ENCODE results near the gene RNF4.

Gene RNF4

DNA sequence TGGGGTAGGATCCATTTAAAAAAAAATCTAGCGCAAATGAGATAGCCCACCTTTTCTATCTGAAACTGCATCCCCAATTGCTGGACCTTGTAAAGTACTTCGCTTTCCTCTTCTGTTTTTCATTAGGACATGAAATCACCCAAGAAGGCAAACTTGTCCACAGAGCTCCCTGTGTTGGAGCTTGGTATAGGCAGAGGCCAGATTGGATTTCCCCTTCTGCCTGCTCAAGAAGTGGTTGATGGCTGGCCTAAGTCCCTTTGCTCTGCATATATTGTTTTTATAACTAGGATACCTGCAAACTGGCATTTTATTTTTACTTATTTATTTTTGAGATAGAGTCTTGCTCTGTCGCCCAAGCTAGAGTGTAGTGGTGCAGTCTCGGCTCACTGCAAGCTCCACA is 28.4 kb downstream of the RNF4 start:
- no peaks in the 10 kb centered on the region for H3K4me1 Mint-ChIP-seq
- DNase-seq, result no peak
- no peaks in the 10 kb centered on the region for H3K27me3 Mint-ChIP-seq (ENCODE audit: low read depth, poor library complexity)
- H3K27ac Mint-ChIP-seq, result peak overlapping the region; percentile 69
- TF ChIP-seq, protein P1, sequence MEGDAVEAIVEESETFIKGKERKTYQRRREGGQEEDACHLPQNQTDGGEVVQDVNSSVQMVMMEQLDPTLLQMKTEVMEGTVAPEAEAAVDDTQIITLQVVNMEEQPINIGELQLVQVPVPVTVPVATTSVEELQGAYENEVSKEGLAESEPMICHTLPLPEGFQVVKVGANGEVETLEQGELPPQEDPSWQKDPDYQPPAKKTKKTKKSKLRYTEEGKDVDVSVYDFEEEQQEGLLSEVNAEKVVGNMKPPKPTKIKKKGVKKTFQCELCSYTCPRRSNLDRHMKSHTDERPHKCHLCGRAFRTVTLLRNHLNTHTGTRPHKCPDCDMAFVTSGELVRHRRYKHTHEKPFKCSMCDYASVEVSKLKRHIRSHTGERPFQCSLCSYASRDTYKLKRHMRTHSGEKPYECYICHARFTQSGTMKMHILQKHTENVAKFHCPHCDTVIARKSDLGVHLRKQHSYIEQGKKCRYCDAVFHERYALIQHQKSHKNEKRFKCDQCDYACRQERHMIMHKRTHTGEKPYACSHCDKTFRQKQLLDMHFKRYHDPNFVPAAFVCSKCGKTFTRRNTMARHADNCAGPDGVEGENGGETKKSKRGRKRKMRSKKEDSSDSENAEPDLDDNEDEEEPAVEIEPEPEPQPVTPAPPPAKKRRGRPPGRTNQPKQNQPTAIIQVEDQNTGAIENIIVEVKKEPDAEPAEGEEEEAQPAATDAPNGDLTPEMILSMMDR (IDR thresholded peaks at IDR 0.05), result no peak
- H3K36me3 Mint-ChIP-seq (ENCODE audit: low read depth), result peaks cover 84% of the 10 kb centered on the region
- H3K9me3 Mint-ChIP-seq, result no peaks in the 10 kb centered on the region
- H3K4me3 Mint-ChIP-seq, result no peak overlapping the region

DNA sequence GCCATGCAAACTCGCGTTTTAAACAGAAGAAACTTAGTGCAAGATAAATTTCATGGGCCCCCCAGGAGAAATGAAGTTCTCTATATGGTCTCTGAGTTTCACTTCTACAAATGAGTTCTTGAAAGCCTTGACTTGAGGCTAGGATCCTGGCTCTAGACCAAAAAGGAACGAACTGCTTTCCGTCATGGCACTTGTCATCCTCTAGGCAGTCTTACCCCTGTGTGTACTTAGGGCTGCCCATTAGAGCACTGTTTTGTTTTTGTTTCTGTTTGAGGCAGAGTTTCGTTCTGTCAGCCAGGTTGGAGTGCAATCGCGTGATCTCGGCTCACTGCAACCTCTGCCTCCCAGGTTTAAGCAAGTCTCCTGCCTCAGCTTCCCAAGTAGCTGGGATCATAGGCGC is 29.0 kb downstream of the RNF4 start:
- TF ChIP-seq, protein P1 (IDR thresholded peaks at IDR 0.05), result no peak
- H3K27ac Mint-ChIP-seq, result peak overlapping the region; percentile 54
- H3K9me3 Mint-ChIP-seq, result no peaks in the 10 kb centered on the region
- peaks cover 78% of the 10 kb centered on the region for H3K36me3 Mint-ChIP-seq (ENCODE audit: low read depth)
- H3K27me3 Mint-ChIP-seq (ENCODE audit: low read depth, poor library complexity), result no peaks in the 10 kb centered on the region
- H3K4me3 Mint-ChIP-seq, result no peak overlapping the region
- no peaks in the 10 kb centered on the region for H3K4me1 Mint-ChIP-seq
- no peak for DNase-seq

DNA sequence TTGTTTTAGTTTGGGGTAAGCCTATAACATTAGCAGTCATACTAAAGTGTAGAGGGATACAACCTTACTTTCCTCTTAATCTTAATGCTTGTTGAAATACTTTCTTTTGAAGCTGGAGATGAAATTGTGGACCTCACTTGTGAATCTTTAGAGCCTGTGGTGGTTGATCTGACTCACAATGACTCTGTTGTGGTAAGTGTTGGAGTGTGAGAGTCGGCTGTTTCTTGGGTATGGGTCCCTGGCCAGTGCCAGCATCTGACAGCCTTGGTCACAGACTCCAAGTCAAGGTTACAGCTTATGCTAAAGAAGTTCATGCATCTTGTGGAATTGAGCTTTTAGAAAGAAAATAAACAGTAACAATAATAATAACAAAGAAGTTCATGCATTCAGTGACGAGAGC is 31.6 kb downstream of the RNF4 start:
- H3K9me3 Mint-ChIP-seq, result no peaks in the 10 kb centered on the region
- DNase-seq, result no peak
- H3K36me3 Mint-ChIP-seq (ENCODE audit: low read depth), result peaks cover 71% of the 10 kb centered on the region
- H3K4me1 Mint-ChIP-seq, result no peaks in the 10 kb centered on the region
- no peaks in the 10 kb centered on the region for H3K27me3 Mint-ChIP-seq (ENCODE audit: low read depth, poor library complexity)
- H3K4me3 Mint-ChIP-seq, result no peak overlapping the region
- H3K27ac Mint-ChIP-seq, result no peak overlapping the region
- TF ChIP-seq, protein P1 (IDR thresholded peaks at IDR 0.05), result no peak

DNA sequence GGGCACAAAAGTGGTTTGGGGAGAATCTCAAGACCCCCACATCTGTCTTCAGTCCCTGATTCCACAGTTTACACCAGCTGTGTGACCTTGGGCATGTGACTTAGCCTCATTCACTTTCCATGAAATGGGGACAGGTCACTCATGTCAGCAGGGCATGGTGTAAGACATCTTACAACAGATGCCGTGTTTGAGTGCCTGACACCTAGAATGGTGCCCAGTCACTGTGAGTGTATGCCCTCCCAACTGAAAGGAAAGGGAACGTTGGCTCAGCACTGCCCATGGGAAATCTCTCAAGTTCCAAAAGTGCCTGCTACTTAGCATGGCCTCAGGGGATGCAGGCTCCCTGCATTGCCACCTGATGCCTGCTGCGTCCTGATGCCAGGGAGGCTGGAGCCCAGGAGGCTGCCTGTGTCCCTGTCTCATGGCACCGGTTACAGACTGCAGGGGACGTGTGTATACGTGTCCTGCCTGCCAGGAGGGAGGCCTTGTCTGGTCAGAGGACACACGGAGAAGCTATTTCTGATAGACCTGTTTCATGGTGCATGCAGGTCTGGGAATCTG is 32.2 kb downstream of the RNF4 start:
- no peaks in the 10 kb centered on the region for H3K4me1 Mint-ChIP-seq
- DNase-seq, result no peak
- H3K27me3 Mint-ChIP-seq (ENCODE audit: low read depth, poor library complexity), result no peaks in the 10 kb centered on the region
- peaks cover 71% of the 10 kb centered on the region for H3K36me3 Mint-ChIP-seq (ENCODE audit: low read depth)
- no peaks in the 10 kb centered on the region for H3K9me3 Mint-ChIP-seq
- H3K4me3 Mint-ChIP-seq, result no peak overlapping the region
- peak overlapping the region; percentile 72 for H3K27ac Mint-ChIP-seq
- TF ChIP-seq, protein P1 (IDR thresholded peaks at IDR 0.05), result no peak

DNA sequence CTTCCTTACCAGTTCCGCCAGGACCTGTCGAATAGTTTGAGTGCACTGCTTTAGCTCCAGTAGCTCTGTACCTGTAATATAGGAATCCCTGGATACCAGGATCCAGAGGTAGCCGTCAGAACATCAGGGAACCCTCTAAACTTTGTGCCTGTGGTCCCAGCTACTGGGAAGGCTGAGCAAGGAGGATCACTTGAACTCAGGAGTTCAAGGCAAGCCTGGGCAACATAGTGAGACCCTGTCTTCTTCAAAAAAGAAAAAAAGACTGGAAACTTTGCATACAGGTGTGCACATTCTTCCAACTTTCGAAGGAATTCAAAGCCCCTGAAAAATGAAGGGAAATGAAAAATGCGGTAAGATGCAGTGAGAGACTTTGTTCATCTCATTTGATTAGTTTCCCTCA is 34.9 kb downstream of the RNF4 start:
- Mint-ChIP-seq H3K27ac (peak overlapping the region; percentile 25), H3K36me3 (ENCODE audit: low read depth) (peaks cover 71% of the 10 kb centered on the region), H3K27me3 (ENCODE audit: low read depth, poor library complexity) (no peaks in the 10 kb centered on the region)

DNA sequence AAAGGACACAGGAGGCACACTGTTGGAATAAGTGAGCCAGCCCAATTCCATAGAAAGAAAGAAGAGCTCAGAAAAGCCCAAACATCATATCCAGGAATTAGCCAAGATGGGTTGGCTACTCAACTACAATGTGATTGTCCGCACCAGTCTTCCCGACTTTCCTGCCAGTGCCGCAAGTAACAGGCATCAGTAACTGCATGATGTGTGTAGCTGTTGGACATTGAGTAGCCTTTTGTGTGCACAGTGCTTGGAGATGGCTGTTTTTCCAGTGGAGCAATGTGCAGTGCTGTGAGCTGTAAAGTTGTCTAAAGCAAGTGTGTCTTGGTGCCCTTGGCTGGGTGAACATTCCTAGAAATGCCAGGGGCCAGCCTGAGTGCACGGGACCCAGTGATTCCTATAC is 38.4 kb downstream of the RNF4 start:
- no peak for DNase-seq
- Mint-ChIP-seq H3K9me3 (no peaks in the 10 kb centered on the region), H3K4me3 (no peak overlapping the region), H3K36me3 (ENCODE audit: low read depth) (peaks cover 59% of the 10 kb centered on the region), H3K27ac (peak overlapping the region; percentile 74), H3K27me3 (ENCODE audit: low read depth, poor library complexity) (no peaks in the 10 kb centered on the region), H3K4me1 (no peaks in the 10 kb centered on the region)
- TF ChIP-seq, protein P1 (IDR thresholded peaks at IDR 0.05), result no peak

More for the DNA sequence above, 34.9 kb downstream of the RNF4 start:
- DNase-seq, result no peak
- H3K9me3 Mint-ChIP-seq, result no peaks in the 10 kb centered on the region
- H3K4me1 Mint-ChIP-seq, result no peaks in the 10 kb centered on the region
- H3K4me3 Mint-ChIP-seq, result no peak overlapping the region
- TF ChIP-seq, protein P1 (IDR thresholded peaks at IDR 0.05), result no peak
